Smooth muscle cell (in vitro differentiated cells): ENCODE measurements around the gene ZNF561. TPM values are rescaled to one million over a fixed set of nuclear protein-coding genes. Genes with fewer than 3 reads are reported as not detected.

Experiments
- DNase-seq: peaks from one replicate; lab custom pipeline; 2025; ENCODE audit not compliant: unreplicated experiment; lab: John Stamatoyannopoulos, UW
- H2AFZ ChIP-seq: fragments of 200-600 bp; sonication (generic); 2 replicates; pipeline ENCODE4 v1.6.0; 2016; ENCODE audit warnings: antibody characterized with exemption, low read depth, mild to moderate bottlenecking
- H3F3A ChIP-seq: fragments of 200-600 bp; sonication (generic); 2 replicates; pipeline ENCODE4 v1.6.0; 2017; ENCODE audit warnings: antibody characterized with exemption, low read depth
- H3K27ac ChIP-seq: fragments of 200-600 bp; sonication (generic); 2 replicates; pipeline ENCODE4 v1.5.1; 2016; ENCODE audit warnings: low read depth, mild to moderate bottlenecking
- H3K27me3 ChIP-seq: fragments of 200-600 bp; sonication (generic); 2 replicates; pipeline ENCODE4 v1.6.1; 2016; ENCODE audit warnings: low read depth, mild to moderate bottlenecking
- H3K36me3 ChIP-seq: fragments of 200-600 bp; sonication (generic); 2 replicates; pipeline ENCODE4 v1.5.1; 2016; ENCODE audit warnings: low read depth
- H3K4me1 ChIP-seq: fragments of 200-600 bp; sonication (generic); 2 replicates; pipeline ENCODE4 v1.5.1; 2016; ENCODE audit warnings: low read depth
- H3K4me2 ChIP-seq: fragments of 200-600 bp; sonication (generic); 2 replicates; pipeline ENCODE4 v1.6.0; 2016; ENCODE audit warnings: mild to moderate bottlenecking
- H3K4me3 ChIP-seq: fragments of 200-600 bp; sonication (generic); 2 replicates; pipeline ENCODE4 v1.5.1; 2016; ENCODE audit warnings: mild to moderate bottlenecking
- H3K79me2 ChIP-seq: fragments of 200-600 bp; sonication (generic); 2 replicates; pipeline ENCODE4 v1.6.0; 2016; ENCODE audit warnings: low read depth, mild to moderate bottlenecking
- H3K9ac ChIP-seq: fragments of 200-600 bp; sonication (generic); 2 replicates; pipeline ENCODE4 v1.6.0; 2016; ENCODE audit warnings: low read depth
- H3K9me3 ChIP-seq: fragments of 200-600 bp; sonication (generic); replicated peaks from 2 replicates; pipeline ENCODE4 v1.5.1; 2016; ENCODE audit warnings: low read depth
- H4K20me1 ChIP-seq: fragments of 200-600 bp; sonication (generic); 2 replicates; pipeline ENCODE4 v1.6.0; 2016; ENCODE audit warnings: low read depth
- CTCF ChIP-seq: fragments of 200-600 bp; sonication (generic); IDR thresholded peaks from 2 replicates; pipeline ENCODE4 v1.5.1; 2017; ENCODE audit warnings: borderline replicate concordance, mild to moderate bottlenecking, antibody characterized with exemption; ENCODE audit not compliant: insufficient read depth, poor library complexity, severe bottlenecking
- WGBS: methylation state at CpG from one replicate; pipeline ENCODE4 v1.1.7; 2016; ENCODE audit warnings: low lambda C conversion rate; 5-methylcytosine and 5-hydroxymethylcytosine counted together
- polyA plus RNA-seq: library from polyadenylated mRNA; unstranded; fragments of >200 nt; fragmentation: Nextera tagmentation; extraction: Ambion mirVana; gene quantifications from 2 replicates; pipeline ENCODE4 v1.2.1, GENCODE V29; 2016
- total RNA-seq: library from RNA; depleted of rRNA; stranded (reverse); fragments of >200 nt; gene quantifications from 2 replicates; pipeline ENCODE4 v1.2.3, GENCODE V29; 2014

The ZNF561 gene
- total and polyA plus RNA-seq, 2 experiments from 2014 or later, result 27.1 to 64.2 TPM

- Histone ChIP-seq H3K27ac (no peak overlapping the region), H3F3A (peaks cover 13% of the 10 kb centered on the region), H2AFZ (no peak overlapping the region), H3K9ac (no peak overlapping the region), H3K4me2 (no peak overlapping the region), H3K36me3 (peaks cover 87% of the 10 kb centered on the region), H3K9me3 (peaks cover 79% of the 10 kb centered on the region), H3K4me3 (peak overlapping the region; percentile 28), H3K4me1 (no peaks in the 10 kb centered on the region), H3K79me2 (peaks cover 87% of the 10 kb centered on the region), H3K27me3 (no peaks in the 10 kb centered on the region), H4K20me1 (no peaks in the 10 kb centered on the region)
- 89% methylated on average over 1 of the region's 1 CpG for WGBS
- TF ChIP-seq CTCF, result no peak
- no peak for DNase-seq
Observed at GRCh38 chr19:9566729-9567128, 54.3 kb downstream of the ZNF561 start.

GRCh38 chr19:9565900-9566705, 54.9 kb downstream of the ZNF561 start:
- Histone ChIP-seq H3K4me1 (no peaks in the 10 kb centered on the region), H3K9me3 (peaks cover 83% of the 10 kb centered on the region), H3K79me2 (peaks cover 86% of the 10 kb centered on the region), H3K27ac (no peak overlapping the region), H3K27me3 (no peaks in the 10 kb centered on the region), H3K36me3 (peaks cover 93% of the 10 kb centered on the region), H3F3A (peaks cover 13% of the 10 kb centered on the region), H2AFZ (no peak overlapping the region), H3K4me3 (peak overlapping the region; percentile 28), H3K9ac (no peak overlapping the region), H3K4me2 (no peak overlapping the region), H4K20me1 (no peaks in the 10 kb centered on the region)
- 97% methylated on average over 9 of the region's 9 CpGs for WGBS
- no peak for TF ChIP-seq CTCF
- no peak for DNase-seq

Other genes with a start within 250 kb of the ZNF561 start
- gene ZNF266, start 185.7 kb downstream of the ZNF561 start, total RNA-seq, result 19.6 and 56.6 TPM in 2 replicates
- gene ZNF266, start 185.7 kb downstream of the ZNF561 start, polyA plus RNA-seq, result 8.9 and 11.5 TPM in 2 replicates
- gene ZNF560, start 122.6 kb downstream of the ZNF561 start, total RNA-seq, result not detected in 2 replicates
- gene ZNF560, start 122.6 kb downstream of the ZNF561 start, polyA plus RNA-seq, result not detected in 2 replicates
- gene ZNF426, start 82.6 kb downstream of the ZNF561 start, total RNA-seq, result 13.2 and 21.0 TPM in 2 replicates
- 8.1 and 12.7 TPM in 2 replicates for gene ZNF426, start 82.6 kb downstream of the ZNF561 start, polyA plus RNA-seq
- gene ZNF121, start 36.7 kb downstream of the ZNF561 start, total RNA-seq, result 33.1 and 33.6 TPM in 2 replicates
- gene ZNF121, start 36.7 kb downstream of the ZNF561 start, polyA plus RNA-seq, result 3.6 and 4.1 TPM in 2 replicates
- 0.36 and 1.6 TPM in 2 replicates for gene ZNF562, start 53.9 kb upstream of the ZNF561 start, total RNA-seq
- 0.20 and 0.86 TPM in 2 replicates for gene ZNF562, start 53.9 kb upstream of the ZNF561 start, polyA plus RNA-seq
- 12.3 and 48.6 TPM in 2 replicates for gene ZNF846, start 147.5 kb upstream of the ZNF561 start, total RNA-seq
- 17.6 and 19.7 TPM in 2 replicates for gene ZNF846, start 147.5 kb upstream of the ZNF561 start, polyA plus RNA-seq
- gene FBXL12, start 197.8 kb upstream of the ZNF561 start, total RNA-seq, result 38.2 and 41.3 TPM in 2 replicates
- 62.5 and 73.5 TPM in 2 replicates for gene FBXL12, start 197.8 kb upstream of the ZNF561 start, polyA plus RNA-seq
- 516 and 848 TPM in 2 replicates for gene UBL5, start 206.7 kb upstream of the ZNF561 start, total RNA-seq
- gene UBL5, start 206.7 kb upstream of the ZNF561 start, polyA plus RNA-seq, result 574 and 631 TPM in 2 replicates
- gene PIN1, start 214.1 kb upstream of the ZNF561 start, total RNA-seq, result 68.0 and 73.0 TPM in 2 replicates
- gene PIN1, start 214.1 kb upstream of the ZNF561 start, polyA plus RNA-seq, result 127 and 149 TPM in 2 replicates